ENCODE data around the gene ZDHHC1. TPM values are rescaled to one million over a fixed set of nuclear protein-coding genes. Genes with fewer than 3 reads are reported as not detected.

ZDHHC1 gene
- total and polyA plus RNA-seq, 2 of the 13 experiments (the other 11 are each of a cell fraction or from before 2014, with no cell fraction given): 0.51 to 1.1 TPM

GRCh38 chr16:67430504-67430976 lies 14.3 kb upstream of the ZDHHC1 start (continued):
- TF ChIP-seq ZNF414 (CRISPR knock-in tag; IDR thresholded peaks at IDR 0.05) (no peak; the same call in 1 of the 2 replicates), HDAC1 (CRISPR knock-in tag; IDR thresholded peaks at IDR 0.05) (peak; percentile 93), ZNF737 (CRISPR knock-in tag; IDR thresholded peaks at IDR 0.05; ENCODE audit: borderline replicate concordance) (no peak), TEAD3 (CRISPR knock-in tag; optimal IDR thresholded peaks at IDR 0.05; ENCODE audit: borderline replicate concordance) (peak; percentile 17), ZIK1 (CRISPR knock-in tag; IDR thresholded peaks at IDR 0.05; ENCODE audit: borderline replicate concordance, low read depth) (peak; percentile 95), SCMH1 (CRISPR knock-in tag; IDR thresholded peaks at IDR 0.05; ENCODE audit: borderline replicate concordance) (no peak), USF2 (IDR thresholded peaks at IDR 0.05; ENCODE audit: low read depth, low read length) (no peak), USF2 (CRISPR knock-in tag; IDR thresholded peaks at IDR 0.05; ENCODE audit: borderline replicate concordance) (no peak; the same call in 1 of the 2 replicates), ZNF891 (CRISPR knock-in tag; IDR thresholded peaks at IDR 0.05) (peak; percentile 95), ZNF564 (CRISPR knock-in tag; IDR thresholded peaks at IDR 0.05) (peak; percentile 68; the same call in 1 of the 2 replicates), TBL1XR1 (IDR thresholded peaks at IDR 0.05; ENCODE audit: borderline replicate concordance, low read length, partially characterized antibody) (no peak), ZNF598 (CRISPR knock-in tag; IDR thresholded peaks at IDR 0.05; ENCODE audit: borderline replicate concordance) (peak; percentile 82), ZNF883 (CRISPR knock-in tag; IDR thresholded peaks at IDR 0.05; ENCODE audit: not compliant biosample characterization) (peak; percentile 80), ZNF460 (CRISPR knock-in tag; IDR thresholded peaks at IDR 0.05; ENCODE audit: borderline replicate concordance) (no peak), ZNF510 (CRISPR knock-in tag; IDR thresholded peaks at IDR 0.05; ENCODE audit: low read depth) (peak; percentile 87), SRY (CRISPR knock-in tag; IDR thresholded peaks at IDR 0.05) (peak; percentile 86; the same call in 1 of the 2 replicates), RCOR2 (CRISPR knock-in tag; IDR thresholded peaks at IDR 0.05) (no peak), SMAD1 (CRISPR knock-in tag; IDR thresholded peaks at IDR 0.05; ENCODE audit: borderline replicate concordance, low read depth) (peak; percentile 33; the same call in 1 of the 2 replicates)

All from HepG2 (cell line).